Stimulated activated memory B cell treated with anti-CD40 and anti-IgM and Interleukin-4, amounts not matched to agents 10 μg/mL and 1 μg/mL and 100 μg/mL, for 72 hours (primary cell): Measurements from ENCODE around the gene OXSR1.
"Not testable (repeated sequence)": the region's sequence is repeated elsewhere in the genome, so short reads cannot be mapped to it uniquely, and the experiment has no call there.

Source experiments
- ATAC-seq: fragments of 150-1000 bp; cut with Tn5 transposase; 2 replicates; pipeline ENCODE4 v1.10.0; 2021
- H3K27ac Mint-ChIP-seq: one replicate; pipeline ENCODE4 v1.8.0; 2022; ENCODE audit warnings: mild to moderate bottlenecking, mixed read lengths
- H3K27me3 Mint-ChIP-seq: one replicate; pipeline ENCODE4 v1.8.0; 2022; ENCODE audit warnings: mixed read lengths
- H3K36me3 Mint-ChIP-seq: one replicate; pipeline ENCODE4 v1.8.0; 2022; ENCODE audit warnings: mixed read lengths
- H3K4me1 Mint-ChIP-seq: one replicate; pipeline ENCODE4 v1.8.0; 2022; ENCODE audit warnings: mixed read lengths
- H3K4me3 Mint-ChIP-seq: one replicate; pipeline ENCODE4 v1.8.0; 2022; ENCODE audit warnings: mild to moderate bottlenecking, moderate library complexity, mixed read lengths
- H3K9me3 Mint-ChIP-seq: one replicate; pipeline ENCODE4 v1.8.0; 2022; ENCODE audit warnings: mixed read lengths

Gene OXSR1

DNA sequence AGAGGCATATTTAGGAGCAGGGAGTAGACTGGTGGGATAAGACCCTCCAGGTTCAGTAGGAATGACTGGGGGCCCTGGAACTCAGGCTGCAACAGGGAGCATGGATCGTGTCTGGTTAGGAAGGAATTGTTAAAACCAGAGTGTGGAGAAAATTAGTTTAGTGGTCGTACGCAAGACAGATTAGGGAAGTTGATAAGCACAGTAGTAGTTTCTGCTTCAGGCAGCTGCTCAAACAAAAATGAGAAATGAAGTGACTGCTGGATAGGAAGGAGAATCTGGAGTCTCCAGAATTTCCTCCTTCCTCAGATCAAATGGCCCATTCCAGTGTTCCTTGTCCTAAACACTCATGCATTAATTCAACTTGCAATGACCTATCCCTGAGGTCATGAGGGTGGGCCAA, 15.6 kb upstream of the OXSR1 start:
- peaks cover 5% of the 10 kb centered on the region for H3K9me3 Mint-ChIP-seq
- H3K36me3 Mint-ChIP-seq = no peaks in the 10 kb centered on the region
- ATAC-seq = peak; percentile 41
- H3K27me3 Mint-ChIP-seq = no peaks in the 10 kb centered on the region
- H3K4me3 Mint-ChIP-seq = no peak overlapping the region
- H3K27ac Mint-ChIP-seq = peak overlapping the region; percentile 61
- peaks cover 35% of the 10 kb centered on the region for H3K4me1 Mint-ChIP-seq

- no peak overlapping the region for H3K4me3 Mint-ChIP-seq
- peak overlapping the region; percentile 56 for H3K27ac Mint-ChIP-seq
- H3K36me3 Mint-ChIP-seq = no peaks in the 10 kb centered on the region
- peaks cover 5% of the 10 kb centered on the region for H3K9me3 Mint-ChIP-seq
- H3K4me1 Mint-ChIP-seq = peaks cover 46% of the 10 kb centered on the region
- ATAC-seq = no peak
- no peaks in the 10 kb centered on the region for H3K27me3 Mint-ChIP-seq
Observed at GRCh38 chr3:38150780-38151528, 14.4 kb upstream of the OXSR1 start.

GRCh38 chr3:38151667-38152265, 13.6 kb upstream of the OXSR1 start:
- no peaks in the 10 kb centered on the region for H3K36me3 Mint-ChIP-seq
- H3K4me3 Mint-ChIP-seq = no peak overlapping the region
- H3K9me3 Mint-ChIP-seq = peaks cover 2% of the 10 kb centered on the region
- H3K4me1 Mint-ChIP-seq = peaks cover 46% of the 10 kb centered on the region
- ATAC-seq = no peak
- H3K27ac Mint-ChIP-seq = peak overlapping the region; percentile 56
- no peaks in the 10 kb centered on the region for H3K27me3 Mint-ChIP-seq

- Mint-ChIP-seq H3K4me1 (peaks cover 46% of the 10 kb centered on the region), H3K27ac (no peak overlapping the region), H3K27me3 (no peaks in the 10 kb centered on the region), H3K9me3 (peaks cover 2% of the 10 kb centered on the region), H3K36me3 (no peaks in the 10 kb centered on the region), H3K4me3 (no peak overlapping the region)
- ATAC-seq = no peak
Observed at GRCh38 chr3:38152609-38153008, 12.7 kb upstream of the OXSR1 start.

GRCh38 chr3:38153221-38153620, 12.1 kb upstream of the OXSR1 start:
- no peak for ATAC-seq
- Mint-ChIP-seq H3K4me3 (no peak overlapping the region), H3K36me3 (no peaks in the 10 kb centered on the region), H3K27ac (no peak overlapping the region), H3K4me1 (peaks cover 46% of the 10 kb centered on the region), H3K9me3 (peaks cover 2% of the 10 kb centered on the region), H3K27me3 (no peaks in the 10 kb centered on the region)

- ATAC-seq = no peak
- no peaks in the 10 kb centered on the region for H3K27me3 Mint-ChIP-seq
- H3K4me3 Mint-ChIP-seq = no peak overlapping the region
- peaks cover 2% of the 10 kb centered on the region for H3K9me3 Mint-ChIP-seq
- peak overlapping the region; percentile 30 for H3K27ac Mint-ChIP-seq
- peaks cover 46% of the 10 kb centered on the region for H3K4me1 Mint-ChIP-seq
- H3K36me3 Mint-ChIP-seq = no peaks in the 10 kb centered on the region
Observed at GRCh38 chr3:38154033-38154494, 11.3 kb upstream of the OXSR1 start.

DNA sequence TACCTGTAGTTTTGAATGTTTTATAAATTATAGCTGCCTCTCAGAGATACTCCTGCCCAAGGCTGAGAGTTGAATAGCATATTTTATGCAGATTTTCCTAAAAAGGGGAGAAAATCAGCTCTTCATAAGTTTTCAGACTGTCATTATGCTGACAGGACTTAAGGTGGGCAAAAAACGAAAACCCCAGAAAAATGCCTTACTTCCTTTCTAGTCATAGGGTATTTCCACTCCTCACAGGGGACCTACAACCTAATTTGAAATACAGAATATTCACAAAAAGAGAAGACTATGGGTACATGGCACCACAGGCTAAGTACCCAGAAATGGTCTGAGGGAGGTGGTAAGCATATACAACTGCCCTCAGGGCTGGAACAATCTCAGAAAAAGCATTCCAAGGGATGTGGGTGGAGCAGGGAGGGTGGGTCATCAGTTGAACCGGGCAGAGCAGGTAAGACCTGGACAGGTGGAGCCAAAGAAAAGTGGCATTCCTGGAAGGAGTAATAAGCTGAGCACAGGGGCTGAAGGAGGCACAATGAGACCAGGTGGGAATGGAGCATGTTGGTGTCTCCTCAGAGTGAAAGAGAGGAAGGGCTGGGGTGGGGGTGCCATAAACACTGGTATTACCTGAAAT, 10.6 kb upstream of the OXSR1 start:
- Mint-ChIP-seq H3K36me3 (no peaks in the 10 kb centered on the region), H3K27me3 (no peaks in the 10 kb centered on the region), H3K9me3 (peaks cover 2% of the 10 kb centered on the region), H3K27ac (peak overlapping the region; percentile 30), H3K4me1 (peaks cover 39% of the 10 kb centered on the region), H3K4me3 (no peak overlapping the region)
- peak; percentile 74 for ATAC-seq

DNA sequence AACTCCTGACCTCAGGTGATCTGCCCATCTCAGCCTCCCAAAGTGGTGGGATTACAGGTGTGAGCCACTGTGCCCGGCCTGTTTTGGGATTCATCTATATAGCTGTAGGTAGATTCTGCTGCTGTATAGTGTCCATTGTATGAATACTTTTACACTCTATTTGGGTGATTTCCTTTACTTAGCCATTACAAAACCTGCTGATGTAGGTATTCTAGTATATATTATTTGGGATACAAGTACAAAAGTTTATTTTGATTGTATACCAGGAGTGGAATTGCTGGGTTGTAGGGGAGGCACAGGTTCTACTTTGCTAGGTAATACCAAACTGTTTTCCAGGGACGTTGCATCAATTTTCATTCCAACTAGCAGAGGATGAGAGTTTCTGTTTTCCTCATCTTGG, 9.5 kb upstream of the OXSR1 start:
- Mint-ChIP-seq H3K4me3 (no peak overlapping the region), H3K9me3 (peaks cover 2% of the 10 kb centered on the region), H3K27ac (no peak overlapping the region), H3K27me3 (no peaks in the 10 kb centered on the region), H3K36me3 (no peaks in the 10 kb centered on the region), H3K4me1 (peaks cover 36% of the 10 kb centered on the region)
- ATAC-seq = no peak

- Mint-ChIP-seq H3K4me3 (no peak overlapping the region), H3K27ac (no peak overlapping the region)
- no peak for ATAC-seq
Observed at GRCh38 chr3:38157117-38157516, 8.2 kb upstream of the OXSR1 start.

GRCh38 chr3:38157595-38157994, 7.7 kb upstream of the OXSR1 start:
- Mint-ChIP-seq H3K27ac (no peak overlapping the region), H3K9me3 (no peaks in the 10 kb centered on the region), H3K4me1 (peaks cover 23% of the 10 kb centered on the region), H3K4me3 (no peak overlapping the region), H3K36me3 (no peaks in the 10 kb centered on the region), H3K27me3 (no peaks in the 10 kb centered on the region)
- no peak for ATAC-seq

More at GRCh38 chr3:38157117-38157516, 8.2 kb upstream of the OXSR1 start:
- no peaks in the 10 kb centered on the region for H3K27me3 Mint-ChIP-seq
- H3K4me1 Mint-ChIP-seq = peaks cover 23% of the 10 kb centered on the region
- no peaks in the 10 kb centered on the region for H3K9me3 Mint-ChIP-seq
- no peaks in the 10 kb centered on the region for H3K36me3 Mint-ChIP-seq

DNA sequence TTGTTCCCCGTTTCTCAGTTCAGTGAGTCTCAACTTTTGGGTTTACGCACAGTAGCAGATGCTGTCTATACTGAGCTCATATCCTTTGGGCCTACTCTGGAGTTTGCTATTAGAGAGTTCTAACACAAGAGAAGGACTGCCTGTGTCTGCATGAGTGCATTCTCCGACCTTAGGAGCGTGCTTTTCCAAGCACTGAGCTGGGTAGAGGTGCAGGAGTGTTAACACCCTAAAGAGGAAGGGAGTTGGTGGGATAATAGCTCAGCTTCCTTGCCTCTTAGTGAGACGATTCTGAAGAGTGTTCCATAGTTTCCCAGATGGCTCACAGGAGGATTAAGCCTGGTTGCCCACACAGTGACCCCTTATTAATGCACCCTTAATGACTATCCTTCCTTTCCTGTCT, 6.9 kb upstream of the OXSR1 start:
- Mint-ChIP-seq H3K27me3 (no peaks in the 10 kb centered on the region), H3K36me3 (no peaks in the 10 kb centered on the region), H3K9me3 (no peaks in the 10 kb centered on the region), H3K27ac (no peak overlapping the region), H3K4me3 (no peak overlapping the region), H3K4me1 (peaks cover 23% of the 10 kb centered on the region)
- no peak for ATAC-seq

DNA sequence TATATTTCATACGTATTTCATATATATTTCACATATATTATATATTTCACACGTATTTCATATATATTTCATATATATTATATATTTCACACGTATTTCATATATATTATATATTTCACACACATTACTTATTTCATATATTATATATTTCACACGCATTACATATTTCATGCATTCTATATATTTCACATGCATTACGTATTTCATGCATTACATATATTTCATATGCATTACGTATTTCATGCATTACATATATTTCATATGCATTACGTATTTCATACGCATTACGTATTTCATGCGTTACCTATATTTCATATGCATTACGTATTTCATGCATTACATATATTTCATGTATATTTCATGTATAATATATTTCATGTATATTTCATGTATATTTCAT, 4.6 kb upstream of the OXSR1 start:
- H3K4me3 Mint-ChIP-seq = not testable (repeated sequence)

DNA sequence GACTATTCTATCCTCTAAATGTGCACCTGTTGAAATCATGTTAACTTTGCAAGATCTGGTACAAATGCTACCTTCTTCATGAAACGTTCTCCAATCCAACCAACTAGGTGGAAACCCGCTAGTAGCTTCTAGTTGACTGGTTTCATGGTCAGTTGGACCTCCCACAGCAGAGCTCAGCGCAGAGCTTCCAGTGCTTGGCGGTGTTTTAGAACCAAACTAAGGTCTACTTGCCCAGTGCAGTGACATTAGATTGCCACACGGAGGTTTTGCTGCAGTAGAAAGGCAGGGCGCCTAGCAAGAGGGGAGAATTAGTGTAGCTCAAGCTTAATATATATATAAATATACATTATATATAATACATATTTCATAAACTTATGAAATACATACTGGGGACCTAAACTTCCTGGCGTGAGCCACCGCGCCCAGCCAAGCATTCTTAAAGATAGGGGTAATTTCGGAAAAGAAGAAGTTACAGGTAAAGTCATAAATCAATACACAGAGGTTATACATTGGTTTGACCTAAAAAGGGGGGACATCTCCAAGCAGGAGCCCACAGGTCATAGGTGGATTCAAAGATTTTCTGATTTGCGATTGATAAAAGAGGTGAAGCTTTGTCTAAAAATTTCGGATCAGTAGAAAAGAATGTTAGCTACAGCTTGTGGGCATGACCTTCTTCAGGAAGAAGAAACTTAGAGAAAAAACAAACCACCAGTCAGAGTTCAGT, 2.1 kb upstream of the OXSR1 start:
- no peak for ATAC-seq
- no peaks in the 10 kb centered on the region for H3K9me3 Mint-ChIP-seq
- no peak overlapping the region for H3K27ac Mint-ChIP-seq
- H3K27me3 Mint-ChIP-seq = no peaks in the 10 kb centered on the region
- peaks cover 33% of the 10 kb centered on the region for H3K4me1 Mint-ChIP-seq
- no peak overlapping the region for H3K4me3 Mint-ChIP-seq
- H3K36me3 Mint-ChIP-seq = no peaks in the 10 kb centered on the region

More for the DNA sequence above, 4.6 kb upstream of the OXSR1 start:
- not testable (repeated sequence) for H3K27me3 Mint-ChIP-seq, H3K4me1 Mint-ChIP-seq, ATAC-seq, H3K9me3 Mint-ChIP-seq, H3K27ac Mint-ChIP-seq, H3K36me3 Mint-ChIP-seq

DNA sequence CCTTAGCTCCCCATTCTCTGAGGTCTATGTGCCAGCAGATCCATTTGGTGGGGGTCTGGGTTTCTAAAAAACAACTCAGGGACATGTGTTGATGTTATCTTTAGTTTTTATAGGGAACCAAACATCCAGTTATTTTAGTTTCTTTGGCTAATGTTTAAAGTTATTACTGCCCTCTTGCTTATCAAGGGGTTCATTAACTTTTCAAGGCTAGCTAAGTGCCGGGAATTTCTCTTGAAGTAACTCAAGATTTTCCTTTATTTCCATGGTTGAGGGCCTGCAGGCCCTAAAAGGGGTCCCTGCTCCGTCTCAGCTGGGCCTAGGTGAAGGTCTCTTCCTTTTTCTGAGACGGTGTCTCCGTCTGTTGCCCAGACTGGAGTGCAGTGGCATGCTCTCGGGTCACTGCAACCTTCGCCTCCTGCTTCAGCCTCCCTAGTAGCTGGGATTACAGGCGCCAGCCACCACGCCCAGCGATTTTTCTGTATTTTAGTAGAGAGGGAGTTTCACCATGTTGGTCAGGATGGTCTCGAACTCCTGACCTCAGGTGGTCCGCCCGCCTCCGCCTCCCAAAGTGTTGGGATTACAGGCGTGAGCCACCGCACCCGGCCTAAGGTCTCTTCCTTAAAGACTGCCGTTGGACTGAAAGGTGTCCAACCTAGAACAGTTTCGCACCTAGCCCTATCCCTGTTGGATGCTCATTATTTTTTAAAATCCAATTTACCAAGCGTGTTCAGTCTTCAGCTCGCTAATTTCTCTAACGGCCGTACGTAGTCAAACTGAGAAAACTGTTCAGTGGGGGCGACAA, 1.3 kb upstream of the OXSR1 start:
- peak overlapping the region; percentile 99 for H3K27ac Mint-ChIP-seq
- no peaks in the 10 kb centered on the region for H3K9me3 Mint-ChIP-seq
- ATAC-seq = no peak
- no peaks in the 10 kb centered on the region for H3K27me3 Mint-ChIP-seq
- H3K4me1 Mint-ChIP-seq = peaks cover 41% of the 10 kb centered on the region
- H3K4me3 Mint-ChIP-seq = peak overlapping the region; percentile 90
- no peaks in the 10 kb centered on the region for H3K36me3 Mint-ChIP-seq

DNA sequence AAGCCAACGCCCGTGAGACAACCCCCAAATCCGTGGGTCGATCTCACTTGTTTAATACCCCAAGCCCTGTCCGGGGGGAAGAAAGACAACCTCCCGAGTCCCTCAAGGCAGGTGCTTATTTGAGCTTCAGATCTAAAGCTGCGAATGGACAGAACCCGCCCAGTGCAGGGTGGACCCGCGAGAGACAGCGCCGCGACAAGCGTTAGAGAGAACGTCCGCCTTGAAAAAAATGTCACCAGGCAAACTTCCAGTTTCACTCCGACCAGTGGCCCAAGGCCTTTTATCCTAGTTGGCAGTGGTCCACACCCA, 740 bp upstream of the OXSR1 start:
- H3K9me3 Mint-ChIP-seq = no peaks in the 10 kb centered on the region
- ATAC-seq = peak; percentile 37
- H3K27me3 Mint-ChIP-seq = no peaks in the 10 kb centered on the region
- H3K36me3 Mint-ChIP-seq = no peaks in the 10 kb centered on the region
- H3K27ac Mint-ChIP-seq = peak overlapping the region; percentile 99
- H3K4me1 Mint-ChIP-seq = peaks cover 46% of the 10 kb centered on the region
- H3K4me3 Mint-ChIP-seq = peak overlapping the region; percentile 90
